ENCODE data around the gene GPM6B.

The GPM6B gene

DNA sequence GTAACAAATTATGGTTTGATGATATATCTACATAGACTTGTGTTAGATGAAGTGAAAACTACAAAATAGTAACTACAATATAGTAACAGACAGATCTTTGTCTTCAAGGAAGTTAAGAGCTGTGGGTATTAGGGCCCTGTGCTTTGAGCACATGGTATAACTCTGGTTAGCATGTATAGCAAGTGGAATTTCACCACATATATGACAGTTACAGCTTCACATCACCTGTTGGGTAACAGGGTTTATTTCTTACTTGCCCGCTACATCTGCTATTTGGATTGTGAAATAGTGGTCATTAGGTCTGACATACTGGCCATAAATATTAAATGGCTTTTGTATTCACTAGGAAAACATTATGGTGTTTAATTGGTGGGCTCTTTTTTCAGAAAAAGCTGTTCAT lies 62.1 kb downstream of the GPM6B start:
- ChIA-PET POLR2A (ENCODE audit: low non-redundant PET) (no interaction called here), CTCF (no interaction called here)
- H3K27ac ChIP-seq = no peak overlapping the region
- TF ChIP-seq, protein P1, sequence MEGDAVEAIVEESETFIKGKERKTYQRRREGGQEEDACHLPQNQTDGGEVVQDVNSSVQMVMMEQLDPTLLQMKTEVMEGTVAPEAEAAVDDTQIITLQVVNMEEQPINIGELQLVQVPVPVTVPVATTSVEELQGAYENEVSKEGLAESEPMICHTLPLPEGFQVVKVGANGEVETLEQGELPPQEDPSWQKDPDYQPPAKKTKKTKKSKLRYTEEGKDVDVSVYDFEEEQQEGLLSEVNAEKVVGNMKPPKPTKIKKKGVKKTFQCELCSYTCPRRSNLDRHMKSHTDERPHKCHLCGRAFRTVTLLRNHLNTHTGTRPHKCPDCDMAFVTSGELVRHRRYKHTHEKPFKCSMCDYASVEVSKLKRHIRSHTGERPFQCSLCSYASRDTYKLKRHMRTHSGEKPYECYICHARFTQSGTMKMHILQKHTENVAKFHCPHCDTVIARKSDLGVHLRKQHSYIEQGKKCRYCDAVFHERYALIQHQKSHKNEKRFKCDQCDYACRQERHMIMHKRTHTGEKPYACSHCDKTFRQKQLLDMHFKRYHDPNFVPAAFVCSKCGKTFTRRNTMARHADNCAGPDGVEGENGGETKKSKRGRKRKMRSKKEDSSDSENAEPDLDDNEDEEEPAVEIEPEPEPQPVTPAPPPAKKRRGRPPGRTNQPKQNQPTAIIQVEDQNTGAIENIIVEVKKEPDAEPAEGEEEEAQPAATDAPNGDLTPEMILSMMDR (conservative IDR thresholded peaks at IDR 0.05; ENCODE audit: low read depth) = no peak
- DNase-seq (ENCODE audit: low spot score) = no peak

DNA sequence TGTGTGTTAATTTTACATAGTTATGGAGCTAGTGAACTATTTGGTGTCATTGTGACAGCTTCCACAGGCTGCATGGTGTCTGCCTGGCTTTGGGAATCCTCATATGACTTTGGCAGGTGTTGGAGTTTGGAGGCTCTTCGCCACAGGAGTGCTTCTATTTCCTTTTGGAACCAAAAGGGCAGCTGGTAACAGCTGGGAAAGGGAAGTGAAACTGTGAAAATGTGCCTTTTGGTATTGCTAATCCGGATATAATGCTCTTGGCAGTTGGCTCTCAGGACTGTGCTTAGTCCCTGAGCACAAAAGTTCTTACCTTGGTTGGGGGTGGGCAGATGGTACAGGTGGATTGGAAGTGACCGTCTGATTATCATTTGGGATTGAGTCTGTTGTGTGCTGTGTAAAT lies 64.2 kb downstream of the GPM6B start:
- ChIA-PET POLR2A (ENCODE audit: low non-redundant PET) (no interaction called here), CTCF (interaction anchor here (0.7 kb wide), 1 partner anchor 107 kb away, joined by 3 read pairs; no protein-coding TSS in a partner anchor)
- no peak for DNase-seq (ENCODE audit: low spot score)
- TF ChIP-seq, protein P1 (conservative IDR thresholded peaks at IDR 0.05; ENCODE audit: low read depth) = no peak
- no peak overlapping the region for H3K27ac ChIP-seq

DNA sequence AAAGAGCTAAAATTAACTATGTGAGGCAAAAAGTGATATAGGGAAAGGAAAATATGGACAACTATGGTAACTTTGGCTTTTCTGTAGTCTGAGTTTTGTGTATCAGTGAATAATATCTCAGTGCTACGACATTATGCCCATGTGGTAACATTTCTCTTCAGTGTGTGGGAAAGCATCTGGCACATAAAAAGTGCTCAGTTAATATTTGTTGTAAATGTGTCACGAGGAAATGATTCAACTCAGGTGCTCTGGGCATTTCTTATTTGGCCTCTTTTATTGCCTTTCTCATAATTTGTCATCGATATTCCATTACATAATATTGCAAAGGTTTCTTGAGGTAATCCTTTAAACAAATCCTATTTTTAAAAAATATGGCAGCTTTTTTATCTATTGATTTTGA lies 64.8 kb downstream of the GPM6B start:
- TF ChIP-seq, protein P1 (conservative IDR thresholded peaks at IDR 0.05; ENCODE audit: low read depth) = no peak
- ChIA-PET POLR2A (ENCODE audit: low non-redundant PET) (no interaction called here), CTCF (interaction anchor here (0.7 kb wide), 1 partner anchor 108 kb away, joined by 3 read pairs; no protein-coding TSS in a partner anchor)
- no peak overlapping the region for H3K27ac ChIP-seq
- no peak for DNase-seq (ENCODE audit: low spot score)

DNA sequence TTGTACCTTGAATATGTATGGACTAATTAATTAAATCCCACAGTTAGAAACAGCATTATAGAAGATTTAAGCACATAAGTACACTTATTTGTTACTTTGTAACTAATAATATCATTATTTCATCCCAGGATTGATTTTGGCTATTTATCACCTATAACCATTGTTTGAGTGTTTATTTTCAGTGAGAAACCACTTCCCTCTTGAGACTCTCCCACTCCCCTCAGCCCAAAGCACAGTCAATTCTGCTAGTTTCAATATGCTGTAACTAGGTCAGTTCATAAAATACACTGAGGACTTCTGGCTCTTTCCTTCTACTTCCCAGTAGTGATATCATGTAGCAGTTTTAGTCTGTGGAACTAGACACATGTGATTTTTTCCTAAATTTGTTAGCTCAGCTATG lies 66.1 kb downstream of the GPM6B start:
- H3K27ac ChIP-seq = no peak overlapping the region
- ChIA-PET CTCF (interaction anchor here (1.2 kb wide), 1 partner anchor 281 kb away, joined by 5 read pairs; no protein-coding TSS in a partner anchor), POLR2A (ENCODE audit: low non-redundant PET) (no interaction called here)
- DNase-seq (ENCODE audit: low spot score) = no peak
- TF ChIP-seq, protein P1 (conservative IDR thresholded peaks at IDR 0.05; ENCODE audit: low read depth) = no peak

DNA sequence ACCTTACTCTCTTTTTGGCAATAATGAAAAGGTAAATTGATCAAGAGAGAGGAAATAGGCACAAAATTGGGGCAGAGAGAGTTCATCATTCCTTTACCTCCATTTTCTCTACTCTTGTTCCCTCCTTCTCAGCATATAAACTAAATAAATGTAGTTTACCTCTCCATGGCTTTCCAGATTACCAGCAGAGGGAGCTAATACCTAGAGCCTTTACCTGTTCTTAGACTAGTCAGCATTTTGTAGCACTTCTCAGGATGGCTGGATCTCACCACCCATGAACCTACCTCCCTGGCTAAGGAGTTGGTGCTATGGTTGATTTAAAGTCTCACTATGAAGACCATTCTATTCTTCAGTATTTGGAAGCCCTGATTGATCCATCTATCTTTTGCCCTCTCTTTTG lies 66.7 kb downstream of the GPM6B start:
- no peak overlapping the region for H3K27ac ChIP-seq
- DNase-seq (ENCODE audit: low spot score) = peak; percentile 18
- ChIA-PET POLR2A (ENCODE audit: low non-redundant PET) (no interaction called here), CTCF (interaction anchor here (1.2 kb wide), 1 partner anchor 282 kb away, joined by 5 read pairs; no protein-coding TSS in a partner anchor)
- TF ChIP-seq, protein P1 (conservative IDR thresholded peaks at IDR 0.05; ENCODE audit: low read depth) = peak; percentile 62

DNA sequence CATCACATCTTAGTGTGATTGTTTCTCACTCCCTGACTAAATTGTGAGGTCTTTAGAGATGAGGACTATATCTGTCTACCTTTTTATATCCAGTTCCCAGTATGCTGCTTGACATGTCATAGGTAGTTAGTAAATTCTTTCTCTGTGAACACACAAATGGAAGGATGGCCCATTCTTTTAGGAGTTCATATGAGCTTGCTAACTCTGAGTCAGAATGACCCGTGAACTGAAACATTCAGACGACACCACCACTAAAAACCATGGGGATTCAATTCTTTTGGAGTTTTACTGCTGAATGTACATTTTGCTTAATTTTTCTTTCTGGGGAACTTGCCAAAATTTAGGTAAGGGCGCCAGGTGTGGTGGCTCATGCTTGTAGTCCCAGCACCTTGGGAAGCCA lies 68.4 kb downstream of the GPM6B start:
- TF ChIP-seq, protein P1 (conservative IDR thresholded peaks at IDR 0.05; ENCODE audit: low read depth) = no peak
- H3K27ac ChIP-seq = no peak overlapping the region
- CTCF ChIA-PET = interaction anchor here (0.8 kb wide), 1 partner anchor 27 kb away, joined by 3 read pairs; no protein-coding TSS in a partner anchor
- POLR2A ChIA-PET (ENCODE audit: low non-redundant PET) = no interaction called here
- no peak for DNase-seq (ENCODE audit: low spot score)
